ENCODE results near the gene QSOX2. TPM values are rescaled to one million over a fixed set of nuclear protein-coding genes. Genes with fewer than 3 reads are reported as not detected.

Gene QSOX2
- total RNA-seq, 1 experiment from 2014 or later: 34.6 TPM

DNA sequence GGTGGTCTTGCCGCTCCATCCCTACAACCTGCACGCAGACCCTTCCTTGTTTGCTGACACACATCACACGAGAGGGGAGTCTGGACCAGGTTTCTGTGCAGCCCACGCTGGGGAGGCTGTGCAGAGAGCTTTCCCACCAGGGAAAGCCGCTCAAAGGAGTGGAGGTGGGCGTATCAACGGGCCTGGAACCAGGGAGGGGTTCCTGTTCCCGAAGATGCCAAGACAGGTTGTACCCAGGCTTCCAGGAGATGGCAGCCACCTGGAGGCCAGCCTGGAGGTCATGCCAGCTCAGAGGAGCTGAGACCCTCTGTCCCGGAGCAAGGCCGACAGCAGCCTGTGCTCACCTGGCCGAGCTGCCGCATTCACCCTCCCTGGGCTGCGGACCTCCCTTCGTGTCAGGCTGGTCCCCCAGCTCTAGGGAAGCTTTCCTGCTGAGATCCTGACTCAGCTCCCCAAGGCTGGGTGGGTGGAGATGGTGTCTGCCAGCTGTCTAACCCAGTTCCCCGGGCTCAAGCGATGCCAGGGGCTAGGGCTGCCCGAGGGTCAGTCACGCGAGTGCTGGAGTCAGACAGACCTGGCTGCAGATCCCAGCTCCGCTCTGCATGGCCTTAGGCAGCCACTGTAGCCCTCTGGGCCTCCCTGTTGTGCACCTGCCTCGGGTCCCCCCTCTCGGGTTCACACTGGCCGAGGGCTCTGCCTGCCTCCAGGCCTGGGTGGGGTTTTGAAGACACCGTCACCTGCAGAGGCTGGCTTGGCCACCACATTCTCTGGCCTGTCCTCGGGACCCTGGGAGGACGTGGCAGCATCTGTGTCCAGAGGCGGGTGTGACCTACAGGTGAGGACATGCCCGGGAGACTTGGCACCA is 28.5 kb upstream of the QSOX2 start:
- ChIA-PET CTCF (no interaction called here), POLR2A (ENCODE audit: unreplicated experiment) (no interaction called here)
- Histone ChIP-seq H3K27ac (no peak overlapping the region), H3K27me3 (ENCODE audit: insufficient read depth, low read depth) (peaks cover 81% of the 10 kb centered on the region), H3K36me3 (ENCODE audit: low read depth) (no peaks in the 10 kb centered on the region), H3K4me3 (no peak overlapping the region), H2AFZ (no peak overlapping the region), H3K9me3 (ENCODE audit: insufficient read depth, low read depth) (no peaks in the 10 kb centered on the region), H3K9me2 (ENCODE audit: insufficient read depth) (no peaks in the 10 kb centered on the region), H3K79me2 (ENCODE audit: low read depth) (no peaks in the 10 kb centered on the region), H3F3A (ENCODE audit: insufficient read depth, low read depth) (no peaks in the 10 kb centered on the region), H3K4me2 (no peak overlapping the region), H4K20me1 (ENCODE audit: insufficient read depth) (no peaks in the 10 kb centered on the region), H3K4me1 (replicated peaks; ENCODE audit: insufficient read depth) (no peaks in the 10 kb centered on the region)
- no peak for DNase-seq
- intact Hi-C loops (cut with micrococcal nuclease; ENCODE audit: unreplicated experiment): no loop called here
- TF ChIP-seq, protein P1, sequence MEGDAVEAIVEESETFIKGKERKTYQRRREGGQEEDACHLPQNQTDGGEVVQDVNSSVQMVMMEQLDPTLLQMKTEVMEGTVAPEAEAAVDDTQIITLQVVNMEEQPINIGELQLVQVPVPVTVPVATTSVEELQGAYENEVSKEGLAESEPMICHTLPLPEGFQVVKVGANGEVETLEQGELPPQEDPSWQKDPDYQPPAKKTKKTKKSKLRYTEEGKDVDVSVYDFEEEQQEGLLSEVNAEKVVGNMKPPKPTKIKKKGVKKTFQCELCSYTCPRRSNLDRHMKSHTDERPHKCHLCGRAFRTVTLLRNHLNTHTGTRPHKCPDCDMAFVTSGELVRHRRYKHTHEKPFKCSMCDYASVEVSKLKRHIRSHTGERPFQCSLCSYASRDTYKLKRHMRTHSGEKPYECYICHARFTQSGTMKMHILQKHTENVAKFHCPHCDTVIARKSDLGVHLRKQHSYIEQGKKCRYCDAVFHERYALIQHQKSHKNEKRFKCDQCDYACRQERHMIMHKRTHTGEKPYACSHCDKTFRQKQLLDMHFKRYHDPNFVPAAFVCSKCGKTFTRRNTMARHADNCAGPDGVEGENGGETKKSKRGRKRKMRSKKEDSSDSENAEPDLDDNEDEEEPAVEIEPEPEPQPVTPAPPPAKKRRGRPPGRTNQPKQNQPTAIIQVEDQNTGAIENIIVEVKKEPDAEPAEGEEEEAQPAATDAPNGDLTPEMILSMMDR (conservative IDR thresholded peaks at IDR 0.05): no peak
- TF ChIP-seq EZH2 (IDR thresholded peaks at IDR 0.05; ENCODE audit: low read depth): no peak
- no TSS peak for BruUV-seq (replicated peaks)

DNA sequence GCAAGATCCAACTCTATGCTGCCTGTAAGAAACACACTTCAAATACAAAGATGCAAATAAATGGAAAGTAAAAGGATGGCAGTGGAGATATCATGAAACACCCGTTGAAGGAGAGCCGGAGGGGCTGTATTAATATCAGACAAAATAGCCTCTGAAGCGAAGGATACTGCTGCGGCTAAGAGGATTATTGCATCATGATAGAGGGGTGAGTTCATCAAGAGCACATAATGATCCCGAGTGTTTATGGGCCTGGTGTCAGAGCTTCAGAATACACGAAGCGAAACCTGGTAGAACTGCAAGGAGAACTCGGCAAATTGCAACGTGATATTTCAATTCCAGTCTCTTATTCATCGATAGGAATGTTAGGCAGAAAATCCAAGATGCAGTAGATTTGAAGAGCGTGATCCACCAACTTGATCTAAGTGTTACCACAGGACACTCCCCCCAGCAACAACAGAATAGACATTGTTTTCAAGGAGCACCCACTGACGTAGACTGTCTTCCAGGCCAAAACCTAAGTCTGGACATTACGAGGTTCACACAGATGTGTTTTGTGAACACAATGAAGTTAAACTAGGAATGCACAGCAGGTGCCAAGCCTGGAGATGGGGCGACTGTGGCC is 27.7 kb upstream of the QSOX2 start:
- H4K20me1 ChIP-seq (ENCODE audit: insufficient read depth): no peaks in the 10 kb centered on the region
- no peaks in the 10 kb centered on the region for H3K4me1 ChIP-seq (replicated peaks; ENCODE audit: insufficient read depth)
- H3K4me3 ChIP-seq: no peak overlapping the region
- H3K9me3 ChIP-seq (ENCODE audit: insufficient read depth, low read depth): no peaks in the 10 kb centered on the region
- H3K36me3 ChIP-seq (ENCODE audit: low read depth): no peaks in the 10 kb centered on the region
- H3K9me2 ChIP-seq (ENCODE audit: insufficient read depth): no peaks in the 10 kb centered on the region
- no peak for TF ChIP-seq EZH2 (IDR thresholded peaks at IDR 0.05; ENCODE audit: low read depth)
- TF ChIP-seq, protein P1 (conservative IDR thresholded peaks at IDR 0.05): no peak
- intact Hi-C loops (cut with micrococcal nuclease; ENCODE audit: unreplicated experiment): no loop called here
- ChIA-PET CTCF (no interaction called here), POLR2A (ENCODE audit: unreplicated experiment) (no interaction called here)
- no peak overlapping the region for H3K27ac ChIP-seq
- H3K4me2 ChIP-seq: no peak overlapping the region
- no peak overlapping the region for H2AFZ ChIP-seq
- H3K79me2 ChIP-seq (ENCODE audit: low read depth): no peaks in the 10 kb centered on the region
- BruUV-seq (replicated peaks): no TSS peak
- peaks cover 79% of the 10 kb centered on the region for H3K27me3 ChIP-seq (ENCODE audit: insufficient read depth, low read depth)
- no peak for DNase-seq
- no peaks in the 10 kb centered on the region for H3F3A ChIP-seq (ENCODE audit: insufficient read depth, low read depth)

DNA sequence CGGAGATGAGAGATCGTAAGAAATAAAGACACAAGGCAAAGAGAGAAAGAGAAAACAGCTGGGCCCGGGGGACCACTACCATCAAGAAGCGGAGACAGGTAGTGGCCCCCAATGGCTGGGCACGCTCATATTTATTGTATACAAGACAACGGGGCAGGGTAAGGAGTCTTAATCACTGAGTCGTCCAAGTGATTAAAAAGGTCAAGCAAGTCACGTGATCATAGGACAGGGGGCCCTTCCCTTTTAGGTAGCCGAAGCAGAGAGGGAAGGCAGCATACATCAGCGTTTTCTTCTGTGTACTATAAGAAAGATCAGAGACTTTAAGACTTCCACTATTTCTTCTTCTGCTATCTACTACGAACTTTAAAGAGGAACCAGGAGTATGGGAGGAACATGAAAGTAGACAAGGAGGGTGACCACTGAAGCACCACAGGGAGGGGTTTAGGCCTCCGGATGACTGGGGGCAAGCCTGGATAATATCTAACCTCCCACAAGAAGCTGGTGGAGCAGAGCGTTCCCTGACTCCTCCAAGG is 24.6 kb upstream of the QSOX2 start:
- ChIA-PET POLR2A (ENCODE audit: unreplicated experiment) (no interaction called here), CTCF (no interaction called here)
- DNase-seq: no peak
- Histone ChIP-seq H3K9me2 (ENCODE audit: insufficient read depth) (no peaks in the 10 kb centered on the region), H3K4me3 (no peak overlapping the region), H3K4me1 (replicated peaks; ENCODE audit: insufficient read depth) (no peaks in the 10 kb centered on the region; the same call in 1 of the 2 replicates), H3K27ac (no peak overlapping the region), H3F3A (ENCODE audit: insufficient read depth, low read depth) (0 out of 2 replicates have a peak, but pooled peaks cover 5% of the 10 kb centered on the region), H3K4me2 (no peak overlapping the region), H2AFZ (no peak overlapping the region), H3K79me2 (ENCODE audit: low read depth) (no peaks in the 10 kb centered on the region), H3K27me3 (ENCODE audit: insufficient read depth, low read depth) (peaks cover 56% of the 10 kb centered on the region), H3K9me3 (ENCODE audit: insufficient read depth, low read depth) (no peaks in the 10 kb centered on the region), H4K20me1 (ENCODE audit: insufficient read depth) (no peaks in the 10 kb centered on the region), H3K36me3 (ENCODE audit: low read depth) (no peaks in the 10 kb centered on the region)
- TF ChIP-seq, protein P1 (conservative IDR thresholded peaks at IDR 0.05): no peak
- intact Hi-C loops (cut with micrococcal nuclease; ENCODE audit: unreplicated experiment): no loop called here
- BruUV-seq (replicated peaks): no TSS peak
